SIG-M5 treated with dmso at 0.1 percent for 504 hours (cell line): Measurements from ENCODE around the gene CLEC14A.

Experiments used
- DNase-seq: peaks from one replicate; lab custom pipeline; 2025; ENCODE audit not compliant: unreplicated experiment; lab: John Stamatoyannopoulos, UW

CLEC14A gene, protein sequence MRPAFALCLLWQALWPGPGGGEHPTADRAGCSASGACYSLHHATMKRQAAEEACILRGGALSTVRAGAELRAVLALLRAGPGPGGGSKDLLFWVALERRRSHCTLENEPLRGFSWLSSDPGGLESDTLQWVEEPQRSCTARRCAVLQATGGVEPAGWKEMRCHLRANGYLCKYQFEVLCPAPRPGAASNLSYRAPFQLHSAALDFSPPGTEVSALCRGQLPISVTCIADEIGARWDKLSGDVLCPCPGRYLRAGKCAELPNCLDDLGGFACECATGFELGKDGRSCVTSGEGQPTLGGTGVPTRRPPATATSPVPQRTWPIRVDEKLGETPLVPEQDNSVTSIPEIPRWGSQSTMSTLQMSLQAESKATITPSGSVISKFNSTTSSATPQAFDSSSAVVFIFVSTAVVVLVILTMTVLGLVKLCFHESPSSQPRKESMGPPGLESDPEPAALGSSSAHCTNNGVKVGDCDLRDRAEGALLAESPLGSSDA

DNA sequence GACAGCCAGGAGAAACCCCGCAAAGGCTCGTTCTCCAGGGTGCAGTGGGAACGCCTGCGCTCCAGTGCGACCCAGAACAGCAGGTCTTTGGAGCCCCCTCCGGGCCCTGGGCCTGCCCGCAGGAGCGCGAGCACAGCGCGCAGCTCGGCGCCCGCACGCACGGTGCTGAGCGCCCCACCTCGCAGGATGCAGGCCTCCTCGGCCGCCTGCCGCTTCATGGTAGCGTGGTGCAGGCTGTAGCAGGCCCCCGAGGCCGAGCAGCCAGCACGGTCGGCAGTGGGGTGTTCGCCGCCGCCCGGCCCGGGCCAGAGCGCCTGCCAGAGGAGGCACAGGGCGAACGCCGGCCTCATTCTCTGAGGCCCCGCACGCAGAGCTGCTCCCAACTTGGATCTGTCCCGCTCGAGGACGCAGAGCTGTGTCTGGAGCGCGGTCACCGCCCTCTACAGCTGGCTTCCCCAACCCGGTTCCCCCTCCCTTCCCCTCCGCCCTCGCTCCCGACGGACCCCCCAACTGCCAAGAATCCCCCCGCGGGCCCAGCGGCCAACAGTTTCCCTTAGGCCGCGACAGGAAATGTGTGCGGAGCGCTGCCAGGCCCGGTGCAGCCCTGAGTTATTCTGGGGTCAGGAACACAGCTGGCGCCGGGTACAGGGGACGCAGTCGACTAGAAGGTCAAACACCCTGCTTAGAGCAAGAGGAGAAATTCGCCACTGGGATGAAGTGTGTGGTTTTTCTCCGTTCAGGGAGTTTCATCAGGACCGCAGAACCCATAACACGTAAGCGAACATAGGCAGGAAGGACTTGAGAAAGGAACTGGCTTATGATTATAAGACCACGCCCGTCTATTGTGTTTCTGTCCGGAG lies at the start of gene CLEC14A:
Gene CLEC14A, minus strand, starts transcription at position 421 of the 860 bp plus-strand sequence. Its CDS starts 71 bp downstream, at position 350.
- no peak for DNase-seq

DNA sequence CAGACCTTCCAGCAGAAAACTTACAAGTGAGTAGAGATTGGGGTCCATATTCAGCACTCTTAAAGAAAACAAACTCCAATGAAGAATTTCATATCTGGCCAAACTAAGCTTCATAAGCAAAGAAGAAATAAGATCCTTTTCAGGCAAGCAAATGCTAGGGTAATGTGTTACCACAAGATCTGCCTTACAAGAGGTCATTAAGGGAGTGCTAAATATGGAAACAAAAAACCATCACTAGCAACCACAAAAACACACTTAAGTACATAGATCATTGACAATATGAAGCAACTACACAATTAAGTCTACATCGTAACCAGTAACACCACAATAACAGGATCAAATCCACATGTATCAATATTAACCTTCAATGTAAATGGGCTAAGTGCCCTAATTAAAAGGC lies 47.1 kb upstream of the CLEC14A start:
- DNase-seq = no peak

DNA sequence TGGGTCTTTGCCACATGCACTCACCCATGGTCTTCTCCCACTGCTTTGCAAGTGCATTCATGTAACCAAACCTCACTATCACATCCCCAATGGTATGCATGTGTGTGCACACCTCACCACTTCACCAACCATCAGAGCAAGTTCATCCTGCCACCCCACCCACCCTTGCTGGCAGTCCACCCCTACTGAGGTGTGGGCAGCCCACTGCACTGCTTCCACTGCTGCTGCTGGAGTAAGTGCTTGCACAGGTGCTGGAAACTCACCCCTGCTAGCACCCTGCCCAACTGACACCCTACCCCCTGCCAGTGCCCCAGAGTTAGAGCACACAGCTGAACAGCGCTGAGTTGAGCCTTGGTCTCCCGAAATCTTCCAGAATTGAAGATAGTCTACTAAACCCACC lies 46.1 kb upstream of the CLEC14A start:
- no peak for DNase-seq

DNA sequence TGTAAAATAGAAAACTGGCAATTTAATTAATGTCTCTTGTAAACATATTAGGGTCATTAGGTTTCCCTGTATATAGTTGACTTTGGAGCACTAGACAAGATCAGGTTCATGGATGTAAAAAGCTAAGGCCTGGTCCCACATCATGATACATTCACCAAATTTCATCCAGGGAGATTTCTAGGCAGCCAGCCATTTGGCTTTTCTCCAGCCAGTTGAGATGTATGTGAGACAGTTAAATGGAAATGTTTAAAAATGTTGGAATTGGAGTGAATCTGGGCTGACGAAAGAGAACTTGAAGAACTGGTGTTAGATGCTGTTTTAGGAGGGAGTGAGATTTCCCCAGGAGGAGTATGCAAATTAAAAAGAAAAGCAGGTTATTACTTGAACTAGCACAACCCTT lies 41.8 kb upstream of the CLEC14A start:
- DNase-seq = no peak

DNA sequence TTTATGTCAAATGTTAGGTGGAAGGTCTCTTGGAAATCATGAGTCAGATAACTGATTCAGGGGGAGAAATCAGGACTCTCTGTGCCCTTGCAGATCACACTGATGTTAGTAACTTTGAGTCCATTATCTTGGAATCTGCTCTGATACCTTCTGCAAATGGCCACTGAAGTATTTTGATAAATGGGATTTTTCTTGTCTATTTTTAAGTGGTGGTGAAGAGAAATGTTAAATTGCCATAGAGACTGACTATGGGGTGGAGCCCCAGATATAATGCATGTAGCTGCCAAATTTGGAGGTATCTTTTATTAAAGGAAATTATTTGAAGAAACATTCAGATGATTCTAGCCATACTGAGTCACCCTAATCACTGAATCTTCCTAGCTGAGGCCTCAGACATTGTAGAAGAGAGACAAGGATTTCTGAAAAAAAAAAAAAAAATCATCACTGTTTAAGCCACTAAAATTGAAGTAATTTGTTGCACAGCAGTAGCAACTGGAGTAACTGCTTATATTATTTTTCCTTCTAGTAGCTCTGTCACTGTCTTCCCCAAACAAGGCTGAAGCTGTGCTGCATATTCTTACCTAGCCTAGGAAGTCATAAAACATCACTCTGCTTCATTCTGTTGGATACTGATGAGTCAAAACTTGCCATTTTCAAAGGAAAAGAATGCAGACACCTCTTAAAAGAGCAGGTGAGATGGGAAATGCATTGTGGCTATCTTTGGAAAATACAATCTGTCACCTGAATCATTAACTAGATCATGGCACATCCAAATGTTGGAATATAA lies 36.0 kb upstream of the CLEC14A start:
- DNase-seq = no peak

DNA sequence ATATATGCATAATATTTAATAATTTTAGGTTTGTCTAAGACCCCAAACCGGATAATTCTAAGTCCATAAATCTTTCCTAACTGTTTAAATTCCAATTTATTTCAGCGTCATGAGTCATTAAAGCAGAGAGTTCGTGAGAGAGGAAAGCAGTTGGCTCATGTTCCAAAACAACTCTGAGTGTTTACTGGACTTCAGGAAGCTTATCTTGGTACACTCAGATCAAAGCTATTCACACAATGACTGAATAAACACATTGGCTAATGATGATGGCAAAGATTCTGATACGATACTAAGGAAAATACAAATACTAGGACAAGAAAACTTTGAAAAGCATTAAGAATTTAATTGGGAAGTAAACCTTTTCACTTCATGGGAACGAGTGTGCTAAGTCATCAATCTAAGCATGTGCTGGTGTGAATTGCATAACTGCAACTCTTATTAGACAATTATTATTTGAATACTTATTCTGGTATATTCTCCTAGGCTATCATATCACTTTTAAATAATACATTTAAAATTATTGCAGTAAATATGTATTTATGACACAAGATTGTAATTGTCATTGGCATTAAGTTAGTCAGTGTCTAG lies 34.8 kb upstream of the CLEC14A start:
- no peak for DNase-seq

DNA sequence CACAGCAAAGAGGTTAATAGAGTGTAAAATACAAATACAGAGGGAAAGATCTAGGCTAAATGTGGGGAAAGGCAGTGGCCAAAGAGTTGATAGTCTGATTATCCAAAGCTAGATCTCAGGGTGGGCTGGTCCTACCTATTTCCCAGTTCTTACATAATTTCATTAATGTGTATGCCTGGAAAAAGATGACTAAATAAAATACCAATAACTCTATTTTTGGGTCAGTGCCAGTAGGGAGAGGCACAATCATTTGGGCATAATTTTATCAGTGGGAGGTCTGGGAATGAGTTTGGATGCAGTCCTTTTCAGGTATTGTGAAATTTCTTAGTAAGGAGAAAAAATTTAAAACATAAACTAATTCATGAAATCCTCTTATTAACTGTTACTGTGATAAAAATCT lies 30.6 kb upstream of the CLEC14A start:
- no peak for DNase-seq

DNA sequence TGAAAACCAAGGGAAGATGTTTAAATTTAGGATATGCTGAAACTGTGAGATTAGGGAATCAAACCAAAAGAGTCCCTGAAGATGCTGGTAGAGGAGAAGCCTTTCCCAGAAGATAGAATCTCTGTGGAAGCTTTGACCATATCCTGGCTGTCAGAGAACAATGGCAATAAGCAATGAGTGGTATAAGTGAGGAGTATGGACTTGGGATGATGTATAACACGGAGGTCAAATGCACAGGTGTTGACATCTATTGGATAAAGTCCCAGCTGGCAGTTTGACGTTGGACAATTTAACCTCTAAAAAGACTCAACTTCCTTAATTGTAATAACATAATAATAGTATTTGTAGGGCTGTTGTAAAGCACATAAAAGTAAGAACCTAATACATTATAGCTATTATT lies 30.1 kb upstream of the CLEC14A start:
- no peak for DNase-seq

DNA sequence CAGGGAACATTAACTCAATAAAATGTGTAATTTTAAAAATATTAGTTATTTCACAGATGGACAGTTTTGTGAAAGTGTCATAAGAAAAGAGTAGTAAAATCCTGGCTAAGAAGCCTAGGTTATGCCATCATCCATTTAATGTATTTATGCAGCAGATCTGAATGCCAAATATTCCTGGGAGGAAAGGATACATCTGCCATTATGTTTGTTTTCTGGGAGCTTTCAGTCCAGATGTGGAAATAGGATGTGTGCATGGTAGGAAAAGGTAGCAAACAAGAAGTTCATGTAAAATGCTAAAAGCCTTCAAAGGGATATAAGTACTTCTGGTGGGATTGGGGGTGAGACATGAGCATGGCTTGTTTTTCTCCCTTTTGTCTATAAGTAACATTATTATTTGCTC lies 27.0 kb upstream of the CLEC14A start:
- no peak for DNase-seq

DNA sequence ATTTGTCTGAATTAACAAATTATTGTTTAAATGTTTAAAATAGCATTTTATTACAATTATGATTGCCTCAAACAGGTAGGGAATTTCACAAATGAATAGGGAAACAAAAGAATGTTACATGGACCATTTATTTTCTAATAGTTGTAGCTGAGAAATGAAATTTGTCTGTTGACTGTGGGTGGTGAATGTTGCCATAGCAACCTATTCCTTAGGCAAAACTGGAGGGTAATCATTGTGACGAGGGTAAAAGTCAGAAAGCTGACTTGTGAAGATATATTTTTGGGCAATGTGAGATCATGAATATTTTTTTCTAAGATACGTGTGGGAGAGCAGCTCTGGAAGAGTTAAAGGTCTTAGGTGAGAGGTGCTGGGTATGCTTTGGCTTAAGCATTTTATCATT lies 24.2 kb upstream of the CLEC14A start:
- no peak for DNase-seq

DNA sequence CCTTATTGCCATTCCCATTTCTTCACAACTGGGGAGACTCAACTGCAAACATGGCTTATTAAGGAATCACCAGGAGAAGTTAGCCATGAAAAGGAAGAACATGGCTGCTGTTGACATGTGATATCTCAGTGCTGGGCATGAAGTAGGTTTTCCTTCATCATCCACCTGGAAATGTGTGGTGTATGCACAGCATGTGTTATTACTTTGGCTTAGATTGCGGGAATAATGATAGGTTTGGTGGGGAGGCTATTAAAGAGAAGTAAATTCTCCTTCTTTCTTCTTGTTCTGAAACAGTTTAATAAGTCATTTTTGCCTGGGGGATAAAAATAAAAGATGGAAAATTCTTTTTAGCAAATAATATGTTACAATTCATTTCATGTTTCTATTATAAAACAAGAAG lies 23.7 kb upstream of the CLEC14A start:
- no peak for DNase-seq

DNA sequence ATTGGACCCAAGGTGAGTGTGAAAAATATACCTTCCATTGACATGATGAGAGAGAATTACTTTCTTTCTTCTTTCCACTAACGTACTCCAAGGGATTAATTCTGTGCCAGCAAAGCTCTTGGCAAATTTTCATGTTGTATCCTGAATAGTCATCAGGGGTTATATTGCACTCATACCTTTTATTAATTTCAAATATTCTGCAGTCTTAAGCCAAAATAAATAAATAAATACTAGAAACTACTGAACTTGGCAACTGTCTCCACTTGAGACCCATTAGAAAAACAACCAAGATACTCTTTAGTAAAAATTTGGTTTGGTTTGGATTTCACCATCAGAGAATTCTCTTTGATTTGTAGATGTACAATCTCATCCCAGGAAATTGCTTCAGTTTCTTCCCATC lies 22.1 kb upstream of the CLEC14A start:
- DNase-seq = no peak

DNA sequence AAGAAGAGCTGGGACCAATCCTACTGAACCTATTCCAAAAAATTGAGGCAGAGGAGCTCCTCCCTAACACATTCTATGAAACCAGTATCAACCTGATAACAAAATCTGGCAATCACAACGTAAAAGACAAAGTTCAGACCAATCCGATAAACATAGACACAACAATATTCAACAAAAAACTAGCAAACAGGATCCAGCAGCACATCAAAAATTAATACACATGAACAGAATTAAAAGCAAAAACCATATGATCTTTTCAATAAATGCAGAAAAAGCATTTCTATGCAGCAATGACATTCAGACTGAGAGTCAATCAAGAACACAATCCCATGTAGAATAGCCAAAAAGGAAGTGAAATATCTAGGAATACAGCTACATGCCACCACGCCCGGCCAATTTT lies 7.0 kb upstream of the CLEC14A start:
- no peak for DNase-seq

DNA sequence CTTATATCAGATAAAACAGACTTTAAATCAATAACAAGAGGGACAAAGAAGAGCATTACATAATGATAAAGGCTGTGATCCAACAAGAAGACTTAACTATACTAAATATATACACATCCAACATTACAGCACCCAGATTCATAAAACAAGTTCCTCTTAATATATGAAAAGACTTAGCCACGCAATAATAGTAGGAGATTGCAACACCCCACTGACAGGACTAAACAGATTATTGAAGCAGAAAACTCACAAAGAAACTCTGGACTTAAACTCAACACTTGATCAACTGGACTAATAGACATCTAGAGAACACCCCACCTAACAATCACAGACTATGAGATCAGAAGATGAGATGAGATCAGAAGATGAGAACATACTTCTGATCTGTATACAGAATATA lies 5.7 kb upstream of the CLEC14A start:
- DNase-seq = peak; percentile 9

DNA sequence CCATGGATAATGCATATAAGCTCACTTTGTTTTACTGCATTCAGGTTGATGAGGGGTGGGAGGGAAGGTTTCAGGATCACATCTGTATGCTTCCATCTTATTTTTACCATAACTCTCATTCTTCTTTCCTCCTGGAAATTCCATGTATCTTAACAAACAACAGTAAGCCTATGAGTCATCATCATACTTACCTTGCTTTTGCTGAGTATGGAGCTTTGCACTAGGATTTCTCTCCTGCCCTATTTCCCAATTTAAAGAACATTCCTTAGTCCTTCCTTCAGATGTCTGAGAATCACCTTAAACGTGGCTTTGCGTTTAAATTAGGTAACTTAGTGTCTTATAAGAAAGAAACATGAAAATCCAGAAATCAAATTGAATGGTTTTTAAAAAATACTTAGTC lies 1.6 kb upstream of the CLEC14A start:
- DNase-seq = no peak

DNA sequence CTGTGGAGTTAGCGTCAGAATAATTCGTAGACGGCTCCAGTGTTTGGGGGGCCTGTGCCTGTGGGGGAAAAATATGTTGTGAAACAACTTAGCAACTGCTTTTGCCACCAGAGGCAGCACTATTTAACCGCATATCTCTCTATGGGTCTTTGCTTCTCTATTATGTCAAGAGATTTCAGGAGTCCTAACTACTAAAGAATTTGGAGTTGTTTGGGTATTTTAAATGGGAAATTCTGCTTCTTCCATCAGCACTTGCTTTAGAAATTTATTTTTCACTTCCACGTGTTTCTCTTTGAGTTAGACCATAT lies 594 bp upstream of the CLEC14A start:
- DNase-seq = no peak

DNA sequence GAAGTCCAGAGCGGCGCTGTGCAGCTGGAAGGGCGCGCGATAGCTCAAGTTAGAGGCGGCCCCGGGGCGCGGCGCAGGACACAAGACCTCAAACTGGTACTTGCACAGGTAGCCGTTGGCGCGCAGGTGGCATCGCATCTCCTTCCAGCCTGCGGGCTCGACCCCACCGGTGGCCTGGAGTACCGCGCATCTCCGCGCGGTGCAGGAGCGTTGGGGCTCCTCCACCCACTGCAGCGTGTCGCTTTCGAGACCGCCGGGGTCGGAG lies 553 bp downstream of the CLEC14A start:
- DNase-seq = no peak

DNA sequence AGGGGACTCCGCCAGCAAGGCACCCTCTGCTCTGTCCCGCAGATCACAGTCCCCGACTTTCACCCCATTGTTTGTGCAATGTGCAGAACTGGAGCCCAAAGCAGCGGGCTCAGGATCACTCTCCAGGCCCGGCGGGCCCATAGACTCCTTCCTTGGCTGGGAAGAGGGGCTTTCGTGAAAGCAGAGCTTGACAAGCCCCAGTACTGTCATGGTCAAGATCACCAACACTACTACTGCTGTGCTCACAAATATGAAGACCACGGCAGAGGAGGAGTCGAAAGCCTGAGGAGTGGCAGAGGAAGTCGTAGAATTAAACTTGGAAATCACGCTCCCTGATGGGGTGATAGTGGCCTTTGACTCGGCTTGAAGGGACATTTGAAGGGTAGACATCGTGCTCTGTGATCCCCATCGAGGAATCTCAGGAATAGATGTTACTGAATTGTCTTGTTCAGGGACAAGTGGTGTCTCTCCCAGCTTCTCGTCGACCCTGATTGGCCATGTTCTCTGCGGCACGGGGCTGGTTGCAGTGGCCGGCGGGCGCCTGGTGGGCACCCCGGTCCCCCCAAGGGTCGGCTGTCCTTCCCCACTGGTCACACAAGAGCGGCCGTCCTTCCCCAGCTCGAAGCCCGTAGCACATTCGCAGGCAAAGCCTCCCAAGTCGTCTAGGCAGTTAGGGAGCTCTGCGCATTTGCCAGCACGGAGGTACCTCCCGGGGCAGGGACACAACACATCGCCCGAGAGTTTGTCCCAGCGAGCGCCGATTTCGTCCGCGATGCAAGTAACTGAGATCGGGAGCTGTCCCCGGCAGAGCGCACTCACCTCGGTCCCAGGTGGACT lies 1.1 kb downstream of the CLEC14A start:
- DNase-seq = no peak

DNA sequence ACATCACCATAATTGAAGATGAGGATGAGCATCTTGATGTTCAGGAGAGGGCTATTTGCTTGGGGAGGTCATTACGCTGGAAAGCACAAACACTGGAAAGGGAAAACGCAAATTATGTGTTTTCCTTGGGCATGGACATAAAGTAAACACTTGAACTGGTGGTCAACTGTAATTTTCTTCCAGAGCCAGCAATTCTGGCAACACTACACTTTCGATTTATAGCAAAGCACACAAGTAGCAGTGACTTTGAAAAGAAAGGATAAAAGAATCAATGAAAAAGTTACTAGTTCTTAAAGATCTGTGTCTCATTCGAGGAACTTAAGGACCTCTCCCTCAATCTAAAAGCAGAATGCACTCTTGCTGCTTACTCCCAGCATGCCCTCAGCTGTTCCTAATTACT lies 2.2 kb downstream of the CLEC14A start:
- DNase-seq = no peak

DNA sequence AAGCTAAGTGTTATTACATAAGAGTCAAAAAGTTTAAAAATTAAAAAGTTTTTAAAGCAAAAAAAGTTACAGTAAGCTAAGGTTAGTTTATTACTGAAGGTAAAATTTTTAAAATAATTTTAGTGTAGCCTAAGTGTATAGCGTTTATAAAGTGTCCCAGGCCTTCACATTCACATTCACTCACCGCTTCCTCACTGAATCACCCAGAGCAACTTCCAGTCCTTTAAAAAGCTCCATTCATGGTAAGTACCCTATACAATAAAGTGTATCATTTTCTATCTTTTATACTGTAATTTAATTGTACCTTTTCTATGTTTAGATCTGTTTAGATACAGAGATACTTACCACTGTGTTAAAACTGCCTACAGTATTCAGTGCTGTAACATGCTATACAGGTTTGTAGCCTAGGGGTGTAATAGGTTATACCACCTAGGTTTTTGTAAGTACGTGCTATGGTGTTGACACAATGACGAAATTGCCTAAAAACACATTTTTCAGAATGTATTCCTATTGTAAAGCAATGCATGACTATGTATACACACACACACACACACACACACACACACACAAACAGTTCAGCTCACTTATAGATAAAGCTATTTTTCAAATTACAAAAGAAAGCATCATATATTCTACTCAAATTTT lies 3.7 kb downstream of the CLEC14A start:
- no peak for DNase-seq
